Glomerular endothelial cell (primary cell): ENCODE measurements around the gene MRPL46. TPM values are rescaled to one million over a fixed set of nuclear protein-coding genes. Genes with fewer than 3 reads are reported as not detected.
"Not testable (repeated sequence)": the region's sequence is repeated elsewhere in the genome, so short reads cannot be mapped to it uniquely, and the experiment has no call there.

Experiments used
- DNase-seq: peaks from one replicate; pipeline ENCODE4 v3.0.0-alpha.2; 2011; ENCODE audit warnings: low read depth, low spot score; ENCODE audit errors: extremely low read depth
- total RNA-seq: library from RNA; depleted of rRNA; stranded (reverse); fragments of >200 nt; gene quantifications from 2 replicates; pipeline ENCODE4 v1.2.3, GENCODE V29; 2015

MRPL46 gene
- total RNA-seq, 1 donor from 2014 or later: 17.9 TPM

DNA sequence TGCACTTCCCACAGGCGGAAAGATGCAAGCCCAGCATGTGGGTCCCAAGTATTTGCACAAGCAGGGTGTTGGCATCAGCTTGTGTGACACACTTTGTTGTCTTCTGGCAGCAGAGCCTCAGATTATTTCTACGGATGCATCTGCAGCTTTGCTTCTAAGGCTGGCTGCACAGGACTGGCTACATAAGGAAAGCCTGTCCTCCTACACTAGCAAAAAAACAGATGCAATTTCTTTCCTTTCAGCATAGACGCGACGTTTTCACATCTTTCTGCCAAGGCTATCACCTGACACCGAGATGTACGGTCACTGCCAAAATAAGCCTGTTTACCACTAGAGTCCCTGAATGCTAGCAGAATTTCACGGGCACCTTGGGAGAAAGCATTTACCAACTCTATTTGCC is 13.8 kb upstream of the MRPL46 start:
- DNase-seq: no peak

DNA sequence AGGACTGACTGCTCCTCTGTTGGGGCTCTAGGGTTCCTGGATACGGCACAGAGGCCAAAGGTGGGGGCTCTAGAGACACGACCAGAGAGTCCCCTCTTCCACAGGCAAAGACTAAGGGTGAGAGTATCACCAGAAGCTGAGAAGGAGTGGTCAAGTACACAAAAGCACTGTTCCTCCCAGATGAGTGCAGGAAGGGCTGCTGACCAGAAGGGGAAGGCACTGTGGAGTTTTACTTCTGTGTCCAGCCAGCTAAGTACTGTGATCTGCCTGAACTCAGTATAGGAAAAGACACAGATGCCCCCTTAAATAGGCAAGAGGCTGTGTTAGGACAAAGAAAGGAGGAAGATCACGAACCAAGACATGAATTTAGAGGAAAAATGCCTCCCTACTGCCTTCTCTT is 12.0 kb upstream of the MRPL46 start:
- DNase-seq: no peak

GRCh38 chr15:88477904-88478303 is 10.7 kb upstream of the MRPL46 start:
- DNase-seq: no peak

DNA sequence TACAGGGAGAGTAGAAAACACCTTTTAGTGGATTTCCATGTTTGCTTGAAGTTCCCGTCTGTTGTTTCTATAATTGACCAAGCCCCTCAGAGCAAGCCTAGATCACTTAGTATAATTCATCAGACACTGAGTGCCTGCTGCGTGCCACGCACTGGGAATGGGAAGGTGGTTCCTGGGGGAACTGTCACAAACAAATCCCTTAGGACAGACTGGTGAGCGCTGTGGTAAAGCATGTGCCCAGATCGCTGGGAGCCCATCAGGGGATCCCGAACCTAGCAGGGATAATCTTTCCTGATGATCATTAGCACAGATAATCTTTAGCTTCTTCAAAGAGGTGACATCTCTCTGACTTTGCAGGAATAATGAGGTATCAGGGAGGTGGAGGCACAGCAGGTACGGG is 9.9 kb upstream of the MRPL46 start:
- no peak for DNase-seq

DNA sequence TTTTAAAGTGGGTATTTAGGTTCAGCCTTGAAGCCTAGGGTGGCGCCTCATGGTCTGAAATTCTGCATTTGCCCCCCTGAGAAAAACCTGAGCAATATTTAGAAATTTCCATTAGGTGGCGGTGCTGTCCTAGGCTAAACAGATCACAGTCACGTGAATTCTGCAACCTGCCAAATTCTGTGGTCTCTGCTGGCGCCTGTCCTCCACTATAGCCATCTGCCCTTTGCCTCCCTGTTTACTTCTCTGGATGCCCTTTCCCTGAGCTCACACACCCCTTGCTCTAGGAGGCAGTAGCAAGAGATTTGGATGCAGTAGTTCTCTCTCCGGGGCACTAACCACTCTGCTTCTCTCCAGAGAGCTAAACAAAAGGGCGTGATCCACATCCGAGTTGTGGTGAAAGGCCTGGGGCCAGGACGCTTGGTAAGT is 9.5 kb upstream of the MRPL46 start:
- DNase-seq: no peak

DNA sequence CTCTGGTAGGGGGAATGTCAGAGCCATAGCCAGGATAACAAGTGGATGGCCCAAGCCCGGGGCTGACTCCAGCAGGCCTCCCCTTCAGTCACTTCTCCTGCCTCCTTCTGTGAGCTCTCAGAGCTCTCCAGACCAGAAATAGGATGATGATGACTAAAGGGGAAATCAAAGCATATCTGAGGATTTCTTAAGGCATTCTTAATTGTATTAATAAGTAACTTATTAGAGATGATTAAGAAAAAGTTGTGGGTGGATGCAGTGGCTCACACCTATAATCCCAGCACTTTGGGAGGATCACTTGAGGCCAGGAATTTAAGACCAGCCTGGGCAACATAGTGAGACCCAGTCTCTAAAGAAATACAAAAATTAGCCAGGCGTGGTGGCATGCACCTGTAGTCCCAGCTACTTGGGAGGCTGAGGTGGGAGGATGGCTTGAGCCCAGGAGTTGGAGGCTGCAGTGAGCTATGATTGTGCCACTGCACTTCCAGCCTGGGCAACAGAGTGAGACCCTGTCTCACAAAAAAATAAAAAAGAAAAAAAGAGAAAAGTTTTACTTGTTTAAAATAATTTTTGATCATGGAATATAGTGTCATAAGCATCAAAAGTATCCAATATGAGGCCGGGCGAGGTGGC is 6.6 kb upstream of the MRPL46 start:
- not testable (repeated sequence) for DNase-seq

DNA sequence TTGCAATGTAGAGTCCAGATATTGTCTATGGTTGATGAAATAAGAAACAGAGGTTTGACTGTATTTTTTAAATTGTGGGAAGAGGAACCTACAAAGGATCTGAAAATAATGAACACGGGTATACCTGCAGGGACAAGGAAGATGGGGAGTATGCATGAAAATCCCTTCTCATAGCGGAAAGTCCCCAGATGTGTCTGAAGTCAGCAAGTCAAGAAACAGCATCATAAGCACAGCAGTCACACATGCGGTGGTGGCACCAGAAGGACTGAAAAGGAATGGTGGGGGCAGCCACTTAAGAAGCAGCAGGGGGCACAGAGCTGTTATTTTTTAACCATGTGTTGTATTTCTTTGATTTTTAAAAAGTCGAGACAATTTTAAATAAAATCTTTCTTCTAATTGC is 5.0 kb upstream of the MRPL46 start:
- DNase-seq: no peak

DNA sequence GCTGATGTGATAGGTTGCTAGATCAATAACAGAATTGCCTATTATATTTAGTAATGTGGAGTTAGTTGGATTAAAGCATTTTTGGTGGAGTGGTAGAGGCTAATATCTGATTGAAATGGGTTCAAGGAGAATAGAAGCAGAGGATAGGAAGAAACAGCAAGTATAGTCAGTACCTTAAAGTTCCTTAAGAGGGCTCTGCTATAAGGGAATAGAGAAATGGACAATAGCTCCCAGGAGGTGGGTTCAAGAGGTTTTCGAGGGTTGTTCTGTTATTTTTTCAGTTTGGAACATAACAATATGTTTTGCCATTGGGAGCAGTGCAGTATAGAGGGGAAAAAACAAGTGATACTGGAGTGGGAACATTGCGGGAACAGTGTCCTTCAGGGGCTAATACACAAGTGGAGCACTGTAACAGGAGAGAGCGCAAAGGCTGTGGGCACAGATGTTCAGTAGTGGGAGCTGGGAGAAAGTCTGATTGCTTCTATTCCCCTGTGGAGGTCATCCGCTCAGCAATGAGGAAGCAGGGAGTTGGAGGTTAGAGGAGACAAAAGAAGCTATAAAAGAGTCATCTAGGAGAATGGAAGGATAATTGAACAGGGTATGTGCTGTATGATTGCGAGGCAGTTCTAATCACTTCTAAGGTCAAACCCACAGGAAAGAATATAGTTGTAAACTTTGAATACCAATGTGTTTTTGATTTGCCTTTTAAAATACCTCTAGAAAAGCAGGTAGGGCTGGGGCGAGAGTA is 3.6 kb upstream of the MRPL46 start:
- DNase-seq: no peak

DNA sequence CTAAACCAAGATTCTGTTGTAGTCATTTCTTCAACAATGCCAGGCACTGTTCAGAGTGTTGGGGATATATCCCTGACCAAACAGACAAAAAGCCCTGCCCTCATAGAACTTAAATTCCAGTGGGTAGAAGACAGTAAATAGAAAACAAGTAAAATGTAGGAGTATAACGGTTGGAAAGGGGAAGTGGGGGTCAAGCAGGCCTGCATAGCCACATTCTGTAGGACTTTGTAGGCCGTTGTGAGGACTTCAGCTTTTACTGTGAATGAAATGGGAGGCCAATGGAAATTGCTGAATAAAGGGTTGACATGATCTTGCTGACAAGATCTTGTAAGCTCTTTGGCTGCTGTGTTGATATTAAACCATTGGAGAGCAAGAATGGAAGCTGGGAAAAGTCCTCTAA is 2.1 kb upstream of the MRPL46 start:
- no peak for DNase-seq

GRCh38 chr15:88468721-88469120 is 1.5 kb upstream of the MRPL46 start:
- DNase-seq: not testable (repeated sequence)

DNA sequence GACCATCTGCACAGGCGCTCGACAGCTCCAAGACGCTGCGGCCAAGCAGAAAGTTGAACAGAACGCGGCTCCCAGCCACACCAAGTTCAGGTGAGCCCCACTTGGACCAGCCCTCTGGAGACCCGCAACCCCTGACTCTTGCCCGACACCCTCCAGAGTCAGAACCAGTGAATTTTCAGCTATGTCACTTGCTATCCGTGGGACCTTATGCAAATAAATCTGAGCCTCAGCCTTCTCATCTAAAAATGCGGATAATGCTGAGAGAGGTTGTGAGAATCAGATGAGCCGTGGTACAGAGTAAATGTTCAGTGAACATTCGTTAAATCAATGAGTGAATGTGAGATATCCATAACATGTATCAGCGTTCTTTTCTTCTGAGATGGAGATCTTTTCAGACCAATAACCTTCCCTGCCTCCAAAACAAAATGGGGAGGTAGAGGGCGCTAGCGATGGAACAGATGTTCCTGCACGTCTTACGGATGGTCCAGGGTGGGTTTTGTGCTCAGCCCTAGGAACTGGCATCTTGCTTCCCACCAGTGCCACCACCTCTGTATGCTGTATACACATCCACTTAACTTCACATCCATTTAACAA is 844 bp upstream of the MRPL46 start:
- DNase-seq: no peak

DNA sequence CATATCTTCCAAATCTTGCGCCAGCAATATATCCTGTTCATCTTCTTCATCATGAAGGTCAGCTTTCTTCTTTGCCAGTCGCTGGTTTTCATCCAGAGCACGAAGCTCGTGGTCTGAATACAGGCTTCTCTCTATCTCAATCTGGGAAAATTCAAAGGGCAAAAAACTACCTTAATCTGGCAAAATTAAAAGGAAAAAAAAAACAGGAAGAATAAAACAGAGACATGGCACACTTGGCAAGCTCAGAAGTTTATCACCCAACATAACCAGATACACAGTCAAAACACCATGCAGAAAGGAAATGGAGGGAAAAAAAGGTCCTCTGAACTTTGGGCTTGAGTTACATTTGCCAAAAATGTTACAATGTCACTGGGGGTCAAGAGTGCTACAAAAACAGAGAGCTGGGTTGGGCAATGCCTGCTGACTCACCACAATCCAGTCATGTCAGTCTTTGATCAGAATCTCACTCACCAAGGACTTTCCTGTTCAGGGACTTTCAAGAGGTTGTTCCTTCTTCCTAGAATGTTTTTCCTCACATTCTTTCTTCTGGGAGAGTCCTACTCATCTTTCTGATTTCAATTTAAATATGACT is 1.5 kb downstream of the MRPL46 start:
- DNase-seq: no peak

DNA sequence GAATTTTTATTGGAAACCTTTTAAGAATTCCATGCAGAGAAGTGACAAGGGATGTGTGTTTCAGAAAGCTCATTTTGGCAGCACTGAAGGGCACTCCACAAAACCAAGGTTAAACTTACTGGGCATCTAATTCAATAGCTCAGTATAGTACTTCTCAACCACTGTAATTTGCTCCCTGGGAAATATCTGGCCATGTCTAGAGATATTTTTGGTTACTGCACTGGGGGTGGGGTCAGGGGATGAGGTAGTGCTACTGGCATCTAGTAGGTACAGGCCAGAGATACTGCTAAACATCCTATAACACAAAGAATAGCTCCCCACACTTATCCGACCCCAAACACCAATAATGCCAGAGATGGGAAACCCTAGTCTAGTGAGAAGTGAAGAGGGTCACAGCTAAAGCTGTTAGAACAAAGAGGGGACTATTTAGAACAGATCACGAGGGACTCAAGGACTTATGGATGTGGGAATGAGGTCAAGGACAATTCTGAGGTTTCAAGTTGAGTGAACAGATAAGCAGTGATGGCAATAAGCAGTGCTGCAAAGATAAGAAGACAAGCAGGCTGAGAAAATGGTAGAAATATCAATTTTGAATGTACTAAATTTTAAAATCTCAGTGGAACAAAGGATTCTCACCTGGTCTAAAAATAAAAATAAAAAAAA is 3.2 kb downstream of the MRPL46 start:
- DNase-seq: no peak

DNA sequence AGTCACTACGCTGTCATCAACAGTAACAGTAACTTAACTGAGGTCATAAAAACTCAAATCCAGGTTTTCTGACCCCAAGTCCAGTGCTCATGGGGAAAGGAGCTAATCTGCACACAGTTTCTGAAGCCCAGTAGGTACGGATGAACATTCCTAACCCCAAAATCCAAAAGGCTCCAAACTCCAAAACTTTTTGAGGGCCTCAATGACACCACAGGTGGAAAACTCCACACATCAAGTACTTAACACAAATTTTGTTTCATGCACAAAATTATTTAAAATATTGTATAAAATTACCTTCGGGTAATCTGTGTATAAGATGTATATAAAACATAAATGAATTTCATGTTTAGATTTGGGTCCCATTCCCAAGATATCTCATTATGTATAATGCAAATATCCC is 10.5 kb downstream of the MRPL46 start:
- no peak for DNase-seq

DNA sequence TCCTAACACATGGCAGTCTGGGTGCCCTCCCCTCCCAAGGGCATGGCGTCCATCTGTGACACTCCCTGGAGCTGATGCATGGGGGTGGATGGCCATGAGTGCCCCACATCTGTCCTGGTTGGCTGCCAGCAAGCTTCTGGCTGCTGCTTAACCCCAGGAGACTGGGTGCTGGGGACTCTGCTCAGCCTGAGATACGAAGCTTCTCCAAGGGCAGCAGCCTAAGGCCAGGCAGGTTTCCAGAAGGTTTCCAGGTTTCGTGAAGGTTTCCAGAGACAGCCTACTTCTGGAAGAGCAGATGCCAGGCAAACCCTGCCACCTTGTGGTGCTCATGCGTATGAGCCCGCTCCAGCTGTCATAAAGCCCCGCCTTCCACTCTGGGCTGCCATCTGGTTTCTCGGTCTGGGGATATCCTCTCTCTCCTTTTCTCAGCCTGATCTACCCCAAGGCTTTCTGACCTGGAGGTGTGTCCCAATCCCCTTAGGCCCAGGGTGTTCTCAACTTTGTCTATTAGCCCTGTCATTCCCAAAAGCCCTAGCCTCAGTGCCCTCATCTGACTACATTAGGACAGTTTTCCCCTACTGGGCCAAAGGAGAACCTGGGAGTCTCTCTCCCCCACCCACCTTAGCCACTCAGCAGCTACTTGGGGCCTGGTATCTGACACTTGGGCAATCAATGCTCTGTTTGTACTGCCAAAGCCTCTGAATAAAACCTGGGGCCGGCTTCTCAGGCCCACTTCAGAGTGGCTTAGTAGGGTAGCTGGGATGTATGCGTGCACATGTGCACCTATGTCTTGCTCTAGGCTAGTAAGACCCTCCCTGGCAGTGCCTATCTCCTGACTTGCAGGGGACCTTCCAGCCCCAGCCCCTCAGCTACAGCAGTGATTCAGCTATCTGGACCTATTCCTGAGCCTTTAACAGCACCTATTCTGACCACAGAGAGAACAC is 12.0 kb downstream of the MRPL46 start:
- DNase-seq: no peak

DNA sequence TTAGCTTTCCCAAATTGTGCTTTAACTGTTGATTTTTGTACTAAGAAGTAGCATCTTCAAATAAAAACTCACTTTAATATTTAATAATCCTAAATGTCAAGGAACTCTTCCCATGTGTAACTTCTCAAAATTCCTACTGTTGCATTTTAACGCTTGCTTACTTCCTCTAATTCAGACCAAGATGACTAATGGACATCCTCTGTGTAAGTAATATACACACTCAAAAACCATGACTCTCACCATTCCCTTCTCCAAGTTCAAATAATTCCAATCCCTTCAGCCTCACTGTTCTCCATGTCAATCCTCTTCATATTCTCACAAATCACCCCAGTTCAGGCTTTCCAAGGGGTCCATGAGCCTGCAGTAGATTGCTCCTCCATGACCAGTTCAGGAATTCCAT is 13.0 kb downstream of the MRPL46 start:
- no peak for DNase-seq

- DNase-seq: no peak
These were observed 13.5 kb downstream of the MRPL46 start for GRCh38 chr15:88453651-88454050.

GRCh38 chr15:88450125-88450798 is 16.9 kb downstream of the MRPL46 start:
- no peak for DNase-seq

GRCh38 chr15:88449581-88449980 is 17.6 kb downstream of the MRPL46 start:
- DNase-seq: no peak
